IMR-90 (cell line): Measurements from ENCODE around the gene TBC1D1. TPM values are rescaled to one million over a fixed set of nuclear protein-coding genes. Genes with fewer than 3 reads are reported as not detected.

Experiments used
- ATAC-seq: fragments of 200-7000 bp; cut with Tn5 transposase; 2 replicates; pipeline ENCODE4 v1.9.1; 2020; ENCODE audit warnings: low read depth, mild to moderate bottlenecking, moderate library complexity
- BruUV-seq: library from RNA; stranded (reverse); fragments of 400-500 nt; replicated peaks from 2 replicates; lab custom pipeline; 2021; lab: Mats Ljungman, UMichigan
- CTCF ChIA-PET: fragments of 300-600 bp; formaldehyde crosslinking; extraction: SDS; loops from one replicate; lab custom pipeline; 2021; ENCODE audit warnings: antibody characterized with exemption; lab: Yijun Ruan, JAX
- POLR2A ChIA-PET: fragments of 300-600 bp; sonication (Branson Sonifier 250); formaldehyde crosslinking; loops from one replicate; lab custom pipeline; 2022; ENCODE audit warnings: antibody characterized with exemption; ENCODE audit not compliant: unreplicated experiment; lab: Charles Lee
- DNase-seq: peaks from one replicate; pipeline ENCODE4 v3.0.0; 2013
- H2AFZ ChIP-seq: replicated peaks from 2 replicates; pipeline ENCODE3; 2013; ENCODE audit warnings: low read length, mild to moderate bottlenecking; ENCODE audit not compliant: poor library complexity
- H2AK5ac ChIP-seq: 2 replicates; pipeline ENCODE4 v1.6.1; 2013; ENCODE audit warnings: low read depth, low read length, inconsistent platforms
- H2AK9ac ChIP-seq: replicated peaks from 2 replicates; pipeline ENCODE3; 2013; ENCODE audit warnings: mild to moderate bottlenecking, low read depth, low read length, moderate library complexity; ENCODE audit not compliant: poor library complexity
- H2BK120ac ChIP-seq: 2 replicates; pipeline ENCODE4 v1.6.1; 2013; ENCODE audit warnings: low read depth, low read length, inconsistent platforms
- H2BK15ac ChIP-seq: 3 replicates; pipeline ENCODE4 v1.6.1; 2013; ENCODE audit warnings: low read depth, low read length, inconsistent platforms
- H2BK20ac ChIP-seq: 2 replicates; pipeline ENCODE4 v1.6.1; 2013; ENCODE audit warnings: low read depth, mild to moderate bottlenecking, inconsistent platforms, low read length, moderate library complexity
- H2BK5ac ChIP-seq: 2 replicates; pipeline ENCODE4 v1.6.1; 2013; ENCODE audit warnings: mild to moderate bottlenecking, low read depth, low read length, inconsistent platforms; ENCODE audit not compliant: poor library complexity, severe bottlenecking
- H3K14ac ChIP-seq: replicated peaks from 2 replicates; pipeline ENCODE4 v1.6.1; 2013; ENCODE audit warnings: low read depth, low read length, inconsistent platforms
- H3K18ac ChIP-seq: 2 replicates; pipeline ENCODE4 v1.6.1; 2013; ENCODE audit warnings: low read depth, low read length, control low read depth
- H3K23ac ChIP-seq: 2 replicates; pipeline ENCODE4 v1.6.1; 2013; ENCODE audit warnings: low read depth, low read length, inconsistent platforms
- H3K27ac ChIP-seq: 2 replicates; pipeline ENCODE4 v1.5.1; 2013; ENCODE audit warnings: mild to moderate bottlenecking, control low read depth, low read length; ENCODE audit not compliant: insufficient read depth
- H3K27me3 ChIP-seq: 2 replicates; pipeline ENCODE4 v1.6.1; 2013; ENCODE audit warnings: low read length; ENCODE audit not compliant: control insufficient read depth, insufficient read depth
- H3K36me3 ChIP-seq: 2 replicates; pipeline ENCODE4 v1.6.1; 2013; ENCODE audit warnings: low read length, mixed read lengths; ENCODE audit not compliant: control insufficient read depth, insufficient read depth
- H3K4ac ChIP-seq: 2 replicates; pipeline ENCODE4 v1.6.1; 2013; ENCODE audit warnings: low read depth, low read length, inconsistent platforms
- H3K4me1 ChIP-seq: 2 replicates; pipeline ENCODE4 v1.6.1; 2013; ENCODE audit warnings: low read length, mixed read lengths; ENCODE audit not compliant: control insufficient read depth, insufficient read depth
- H3K4me2 ChIP-seq: 2 replicates; pipeline ENCODE4 v1.6.1; 2013; ENCODE audit warnings: low read depth, mild to moderate bottlenecking, control low read depth, low read length, moderate library complexity
- H3K4me3 ChIP-seq: 2 replicates; pipeline ENCODE4 v1.5.1; 2013; ENCODE audit warnings: low read depth, mild to moderate bottlenecking, control low read depth, low read length, moderate library complexity; ENCODE audit not compliant: insufficient read depth
- H3K56ac ChIP-seq: 2 replicates; pipeline ENCODE4 v1.6.1; 2013; ENCODE audit warnings: low read length, inconsistent platforms; ENCODE audit not compliant: insufficient read depth; ENCODE audit errors: extremely low read depth
- H3K79me1 ChIP-seq, 2 experiments: 2 replicates each; pipeline ENCODE4 v1.6.1; 2013; ENCODE audit warnings: low read length in 2 of 2, inconsistent platforms in 1 of 2, low read depth in 1 of 2
- H3K9ac ChIP-seq: 2 replicates; pipeline ENCODE4 v1.6.1; 2013; ENCODE audit warnings: low read depth, low read length, control low read depth
- H3K9me1 ChIP-seq: 2 replicates; pipeline ENCODE4 v1.6.1; 2013; ENCODE audit warnings: low read length, inconsistent platforms; ENCODE audit not compliant: insufficient read depth
- H3K9me3 ChIP-seq: 2 replicates; pipeline ENCODE4 v1.6.1; 2013; ENCODE audit warnings: low read length; ENCODE audit not compliant: control insufficient read depth, insufficient read depth
- H4K20me1 ChIP-seq: 2 replicates; pipeline ENCODE4 v1.6.1; 2013; ENCODE audit warnings: low read length, inconsistent platforms; ENCODE audit not compliant: insufficient read depth
- H4K5ac ChIP-seq: 2 replicates; pipeline ENCODE4 v1.6.1; 2013; ENCODE audit warnings: mild to moderate bottlenecking, low read depth, low read length, control low read depth
- H4K8ac ChIP-seq, 2 experiments: 2 replicates each; pipeline ENCODE4 v1.6.1; 2013; ENCODE audit warnings: low read depth in 2 of 2, low read length in 2 of 2, control low read depth in 1 of 2, inconsistent platforms in 1 of 2
- H4K91ac ChIP-seq: 2 replicates; pipeline ENCODE4 v1.6.1; 2013; ENCODE audit warnings: low read depth, low read length, inconsistent platforms; ENCODE audit not compliant: insufficient read depth
- BHLHE40 ChIP-seq: fragments of 150-350 bp; IDR thresholded peaks from 2 replicates; pipeline ENCODE4 v1.6.1; 2016; ENCODE audit warnings: mild to moderate bottlenecking, low read depth, low read length
- CEBPB ChIP-seq: IDR thresholded peaks from 2 replicates; pipeline ENCODE4 v1.6.1; 2012; ENCODE audit warnings: low read depth, low read length, improper control_type of control experiment
- CHD1 ChIP-seq: IDR thresholded peaks from 2 replicates; pipeline ENCODE4 v1.6.1; 2012; ENCODE audit warnings: low read depth, low read length, improper control_type of control experiment
- CTCF ChIP-seq: conservative IDR thresholded peaks from 2 replicates; pipeline ENCODE4 v1.5.1; 2012; ENCODE audit warnings: mild to moderate bottlenecking, low read depth, low read length, improper control_type of control experiment
- ELK1 ChIP-seq: fragments of 150-350 bp; IDR thresholded peaks from 2 replicates; pipeline ENCODE4 v1.6.1; 2016; ENCODE audit warnings: low read depth, mild to moderate bottlenecking, low read length, moderate library complexity, borderline replicate concordance
- FOS ChIP-seq: fragments of 150-350 bp; IDR thresholded peaks from 2 replicates; pipeline ENCODE4 v1.6.1; 2016; ENCODE audit warnings: low read depth, low read length
- MAFK ChIP-seq: IDR thresholded peaks from 2 replicates; pipeline ENCODE4 v1.6.1; 2012; ENCODE audit warnings: low read depth, low read length, improper control_type of control experiment
- MAZ ChIP-seq: IDR thresholded peaks from 2 replicates; pipeline ENCODE4 v1.6.1; 2012; ENCODE audit warnings: low read depth, mild to moderate bottlenecking, low read length, improper control_type of control experiment, moderate library complexity, borderline replicate concordance
- MXI1 ChIP-seq: IDR thresholded peaks from 2 replicates; pipeline ENCODE4 v1.6.1; 2012; ENCODE audit warnings: low read depth, mild to moderate bottlenecking, low read length, moderate library complexity, borderline replicate concordance
- NFE2L2 ChIP-seq: fragments of 150-350 bp; IDR thresholded peaks from 2 replicates; pipeline ENCODE4 v1.6.1; 2016; ENCODE audit warnings: low read depth, mild to moderate bottlenecking, low read length
- POLR2A ChIP-seq: IDR thresholded peaks from 2 replicates; pipeline ENCODE4 v1.6.1; 2012; ENCODE audit warnings: mild to moderate bottlenecking, low read depth, low read length
- RAD21 ChIP-seq: IDR thresholded peaks from 2 replicates; pipeline ENCODE4 v1.6.1; 2012; ENCODE audit warnings: low read length, improper control_type of control experiment
- RCOR1 ChIP-seq: IDR thresholded peaks from 2 replicates; pipeline ENCODE4 v1.6.1; 2012; ENCODE audit warnings: mild to moderate bottlenecking, low read length, improper control_type of control experiment; ENCODE audit not compliant: insufficient replicate concordance
- RFX5 ChIP-seq: IDR thresholded peaks from 2 replicates; pipeline ENCODE4 v1.8.0; 2012; ENCODE audit warnings: low read depth, mild to moderate bottlenecking, low read length, moderate library complexity
- SMC3 ChIP-seq: fragments of 150-350 bp; IDR thresholded peaks from 2 replicates; pipeline ENCODE4 v1.6.1; 2016; ENCODE audit warnings: low read depth, mild to moderate bottlenecking, antibody characterized with exemption, low read length, moderate library complexity
- USF2 ChIP-seq: fragments of 150-350 bp; IDR thresholded peaks from 2 replicates; pipeline ENCODE4 v1.6.1; 2017; ENCODE audit warnings: mild to moderate bottlenecking, antibody characterized with exemption, low read length, low read depth
- WGBS, 2 experiments: methylation state at CpG; one replicate each; pipeline versions ENCODE4 v1.1.5 to v1.1.7; 2013; ENCODE audit warnings: missing lambda C conversion rate in 2 of 2; ENCODE audit not compliant: insufficient read length in 1 of 2; ENCODE audit errors: extremely low coverage in 2 of 2; 5-methylcytosine and 5-hydroxymethylcytosine counted together
- dilution Hi-C: fragments of 300-500 bp; cut with HindIII; formaldehyde crosslinking; loops from one replicate; pipeline ENCODE4 v1.14.3; 2018; ENCODE audit warnings: low sequenced_read_pairs; ENCODE audit not compliant: unreplicated experiment
- in situ Hi-C: fragments of 300-500 bp; cut with MboI; formaldehyde crosslinking; loops from 3 replicates; pipeline ENCODE4 v1.14.3; 2019; ENCODE audit warnings: low sequenced_read_pairs, inconsistent platforms, mixed read lengths
- intact Hi-C: fragments of 100-400 bp; cut with micrococcal nuclease; formaldehyde crosslinking; loops from 2 replicates; pipeline ENCODE4 v1.10.0; 2022
- polyA plus RNA-seq, 3 experiments: library from polyadenylated mRNA; depleted of rRNA; stranded (reverse); fragments of >200 nt; gene quantifications; 2 replicates each; pipeline ENCODE4 v1.2.3, GENCODE V29; 2012; ENCODE audit warnings: low replicate concordance in 1 of 3
- total RNA-seq: library from RNA; depleted of rRNA; stranded (reverse); fragments of >200 nt; gene quantifications from 2 replicates; pipeline ENCODE4 v1.2.3, GENCODE V29; 2012

Gene TBC1D1
- total and polyA plus RNA-seq, 2 of the 4 experiments (the other 2 are of a cell fraction), result 42.4 to 104 TPM

GRCh38 chr4:38026158-38026740 is 135.4 kb downstream of the TBC1D1 start:
- no peak overlapping the region for H2AK9ac ChIP-seq
- POLR2A ChIA-PET, result interaction anchor here (0.6 kb wide), 1 partner anchor 248 kb away, joined by 7 read pairs; no protein-coding TSS in a partner anchor
- no peaks in the 10 kb centered on the region for H3K27me3 ChIP-seq
- intact Hi-C loops, result no loop called here
- no peak overlapping the region for H4K5ac ChIP-seq
- in situ Hi-C loops, result no loop called here
- no peak overlapping the region for H3K27ac ChIP-seq
- no CpG with 5 or more reads among the region's 6 CpGs for WGBS, 2 experiments
- H3K18ac ChIP-seq, result no peak overlapping the region
- no peak overlapping the region for H2BK15ac ChIP-seq
- dilution Hi-C loops, result no loop called here
- H2BK5ac ChIP-seq, result no peak overlapping the region
- ATAC-seq (no peak), DNase-seq (no peak)
- H3K4me2 ChIP-seq, result no peak overlapping the region
- no peak overlapping the region for H3K23ac ChIP-seq
- no peaks in the 10 kb centered on the region for H4K20me1 ChIP-seq
- TF ChIP-seq RAD21 (no peak), RFX5 (no peak), POLR2A (no peak), FOS (no peak), RCOR1 (no peak), SMC3 (no peak), MXI1 (no peak), MAFK (no peak), MAZ (no peak), CEBPB (no peak), CHD1 (no peak), CTCF (no peak), BHLHE40 (no peak), ELK1 (no peak), USF2 (no peak), NFE2L2 (no peak)
- H3K14ac ChIP-seq, result no peak overlapping the region
- no peak overlapping the region for H3K9ac ChIP-seq
- H2AFZ ChIP-seq, result no peak overlapping the region
- BruUV-seq, result no TSS peak
- no peaks in the 10 kb centered on the region for H3K9me1 ChIP-seq
- H2AK5ac ChIP-seq, result no peak overlapping the region
- no peak overlapping the region for H4K8ac ChIP-seq
- no peak overlapping the region for H2BK20ac ChIP-seq
- no peak overlapping the region for H3K4ac ChIP-seq
- CTCF ChIA-PET, result interaction anchor here (1.1 kb wide), 1 partner anchor 224 kb away, joined by 3 read pairs; no protein-coding TSS in a partner anchor
- no peak overlapping the region for H3K4me3 ChIP-seq
- H3K56ac ChIP-seq, result no peak overlapping the region
- peaks cover 2% of the 10 kb centered on the region; the same call in 1 of the 2 replicates for H3K4me1 ChIP-seq
- H4K91ac ChIP-seq, result no peak overlapping the region
- H3K79me1 ChIP-seq, result no peaks in the 10 kb centered on the region
- H3K9me3 ChIP-seq, result no peaks in the 10 kb centered on the region
- H3K36me3 ChIP-seq, result peaks cover 8% of the 10 kb centered on the region
- no peak overlapping the region for H2BK120ac ChIP-seq
